ENCODE data around the gene CDC14A. TPM values are rescaled to one million over a fixed set of nuclear protein-coding genes. Genes with fewer than 3 reads are reported as not detected.

Gene CDC14A
- total RNA-seq, 1 donor from 2014 or later: 12.9 TPM

DNA sequence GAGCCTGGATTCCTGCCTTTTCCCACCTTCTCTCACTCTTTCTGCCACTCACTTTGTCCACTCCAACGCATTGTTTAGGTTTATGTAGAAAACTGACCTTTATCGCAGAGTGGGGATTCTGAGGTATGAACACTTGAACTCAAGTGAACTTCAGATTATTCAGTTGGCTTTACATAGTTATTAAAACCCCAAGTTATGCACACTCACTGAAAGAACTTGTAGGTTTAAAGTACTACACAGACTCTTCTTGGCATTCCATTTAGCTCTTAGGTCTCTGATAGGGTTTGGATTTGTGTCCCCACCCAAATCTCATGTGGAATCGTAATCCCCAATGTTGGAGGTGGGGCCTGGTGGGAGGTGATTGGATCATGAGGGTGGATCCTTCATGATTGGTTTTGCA is 46.4 kb upstream of the CDC14A start:
- TF ChIP-seq CTCF (IDR thresholded peaks at IDR 0.05; ENCODE audit: unreplicated experiment): no peak
- Mint-ChIP-seq H3K36me3 (ENCODE audit: low read depth, unreplicated experiment) (peaks cover 3% of the 10 kb centered on the region), H3K4me1 (ENCODE audit: unreplicated experiment) (no peaks in the 10 kb centered on the region), H3K4me3 (ENCODE audit: unreplicated experiment) (no peak overlapping the region), H3K27ac (ENCODE audit: unreplicated experiment) (no peak overlapping the region), H3K27me3 (ENCODE audit: unreplicated experiment) (no peaks in the 10 kb centered on the region), H3K9me3 (ENCODE audit: unreplicated experiment) (peaks cover 4% of the 10 kb centered on the region)
- no peak for DNase-seq (ENCODE audit: low spot score)

- H3K9me3 Mint-ChIP-seq (ENCODE audit: unreplicated experiment): peaks cover 4% of the 10 kb centered on the region
- no peaks in the 10 kb centered on the region for H3K27me3 Mint-ChIP-seq (ENCODE audit: unreplicated experiment)
- no peak for DNase-seq (ENCODE audit: low spot score)
- TF ChIP-seq CTCF (IDR thresholded peaks at IDR 0.05; ENCODE audit: unreplicated experiment): no peak
- H3K36me3 Mint-ChIP-seq (ENCODE audit: low read depth, unreplicated experiment): peaks cover 3% of the 10 kb centered on the region
- no peak overlapping the region for H3K27ac Mint-ChIP-seq (ENCODE audit: unreplicated experiment)
- H3K4me1 Mint-ChIP-seq (ENCODE audit: unreplicated experiment): no peaks in the 10 kb centered on the region
- no peak overlapping the region for H3K4me3 Mint-ChIP-seq (ENCODE audit: unreplicated experiment)
Observed at GRCh38 chr1:100306735-100307313, 45.5 kb upstream of the CDC14A start.

DNA sequence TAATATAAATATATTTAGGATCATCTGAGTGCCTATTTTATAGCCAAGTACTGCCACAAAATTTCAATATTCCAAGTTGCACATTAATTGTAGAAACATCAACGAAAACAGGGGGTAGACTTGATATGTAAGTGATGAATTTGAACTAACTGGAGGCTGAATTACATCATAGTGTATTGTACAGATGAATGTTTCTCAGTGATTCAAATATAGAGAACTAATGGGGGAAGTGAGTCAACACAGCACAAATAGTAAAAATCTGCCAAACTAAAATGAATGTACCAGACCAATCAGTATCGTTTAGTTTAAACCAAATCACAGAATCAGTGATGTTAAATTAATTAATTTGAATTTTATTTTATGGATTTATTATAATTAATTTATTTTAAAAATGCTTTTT is 43.5 kb upstream of the CDC14A start:
- no peak for TF ChIP-seq CTCF (IDR thresholded peaks at IDR 0.05; ENCODE audit: unreplicated experiment)
- H3K4me1 Mint-ChIP-seq (ENCODE audit: unreplicated experiment): peaks cover 3% of the 10 kb centered on the region
- no peak overlapping the region for H3K4me3 Mint-ChIP-seq (ENCODE audit: unreplicated experiment)
- H3K36me3 Mint-ChIP-seq (ENCODE audit: low read depth, unreplicated experiment): peaks cover 3% of the 10 kb centered on the region
- H3K27ac Mint-ChIP-seq (ENCODE audit: unreplicated experiment): no peak overlapping the region
- peaks cover 4% of the 10 kb centered on the region for H3K9me3 Mint-ChIP-seq (ENCODE audit: unreplicated experiment)
- peaks cover 1% of the 10 kb centered on the region for H3K27me3 Mint-ChIP-seq (ENCODE audit: unreplicated experiment)
- DNase-seq (ENCODE audit: low spot score): no peak

- Mint-ChIP-seq H3K36me3 (ENCODE audit: low read depth, unreplicated experiment) (peaks cover 3% of the 10 kb centered on the region), H3K4me1 (ENCODE audit: unreplicated experiment) (peaks cover 3% of the 10 kb centered on the region), H3K27ac (ENCODE audit: unreplicated experiment) (no peak overlapping the region), H3K4me3 (ENCODE audit: unreplicated experiment) (no peak overlapping the region), H3K27me3 (ENCODE audit: unreplicated experiment) (peaks cover 1% of the 10 kb centered on the region), H3K9me3 (ENCODE audit: unreplicated experiment) (peaks cover 4% of the 10 kb centered on the region)
- no peak for DNase-seq (ENCODE audit: low spot score)
- no peak for TF ChIP-seq CTCF (IDR thresholded peaks at IDR 0.05; ENCODE audit: unreplicated experiment)
Observed at GRCh38 chr1:100309863-100310262, 42.4 kb upstream of the CDC14A start.

DNA sequence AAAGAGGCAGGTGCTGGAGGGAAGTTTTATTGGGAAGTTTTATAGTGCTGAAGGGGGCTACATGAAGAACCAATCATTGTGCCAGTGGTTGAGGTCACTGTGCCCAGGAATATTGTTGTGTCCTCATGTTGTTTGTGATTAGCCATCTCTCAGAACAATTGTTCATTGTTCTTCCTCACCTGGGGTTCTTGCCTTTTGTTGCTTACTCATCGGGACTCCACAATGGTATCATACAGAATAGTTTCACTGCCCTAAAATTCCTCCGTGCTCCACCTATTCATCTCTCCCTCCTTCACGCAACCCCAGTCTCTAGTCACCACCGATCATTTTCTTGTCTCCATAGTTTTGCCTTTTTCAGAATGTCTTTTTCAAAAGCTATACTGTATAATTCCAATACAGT is 38.9 kb upstream of the CDC14A start:
- Mint-ChIP-seq H3K36me3 (ENCODE audit: low read depth, unreplicated experiment) (no peaks in the 10 kb centered on the region), H3K27me3 (ENCODE audit: unreplicated experiment) (peaks cover 1% of the 10 kb centered on the region), H3K4me3 (ENCODE audit: unreplicated experiment) (no peak overlapping the region), H3K27ac (ENCODE audit: unreplicated experiment) (no peak overlapping the region), H3K9me3 (ENCODE audit: unreplicated experiment) (no peaks in the 10 kb centered on the region), H3K4me1 (ENCODE audit: unreplicated experiment) (peaks cover 3% of the 10 kb centered on the region)
- TF ChIP-seq CTCF (IDR thresholded peaks at IDR 0.05; ENCODE audit: unreplicated experiment): no peak
- no peak for DNase-seq (ENCODE audit: low spot score)
